Measurements from ENCODE around the gene ATP6V0B. TPM values are rescaled to one million over a fixed set of nuclear protein-coding genes. Genes with fewer than 3 reads are reported as not detected.

ATP6V0B gene
- total and polyA plus RNA-seq, 2 of the 4 experiments (the other 2 are of a cell fraction) = 72.1 to 169 TPM

GRCh38 chr1:44002606-44003157 lies 27.9 kb downstream of the ATP6V0B start:
- ChIA-PET POLR2A (ENCODE audit: unreplicated experiment) (no interaction called here), CTCF (no interaction called here)
- Histone ChIP-seq H2AK9ac (replicated peaks; ENCODE audit: low read depth, low read length, poor library complexity) (peak overlapping the region; percentile 57), H3K14ac (replicated peaks; ENCODE audit: low read depth, low read length) (no peak overlapping the region), H3K36me3 (ENCODE audit: control insufficient read depth, insufficient read depth, low read length) (peaks cover 22% of the 10 kb centered on the region; the same call in 1 of the 2 replicates), H2AFZ (replicated peaks; ENCODE audit: low read length, poor library complexity) (no peak overlapping the region), H3K27ac (ENCODE audit: insufficient read depth, low read length) (no peak overlapping the region), H4K8ac (ENCODE audit: low read depth in 2 of 2, low read length in 2 of 2) (no peak overlapping the region), H3K27me3 (ENCODE audit: control insufficient read depth, insufficient read depth, low read length) (no peaks in the 10 kb centered on the region), H3K9ac (ENCODE audit: low read depth, low read length) (no peak overlapping the region), H4K5ac (ENCODE audit: low read depth, low read length) (no peak overlapping the region), H2BK20ac (ENCODE audit: low read depth, low read length) (no peak overlapping the region), H2BK120ac (ENCODE audit: low read depth, low read length) (no peak overlapping the region), H3K9me3 (ENCODE audit: control insufficient read depth, insufficient read depth, low read length) (no peaks in the 10 kb centered on the region), H2AK5ac (ENCODE audit: low read depth, low read length) (no peak overlapping the region), H2BK5ac (ENCODE audit: low read depth, low read length, poor library complexity, severe bottlenecking) (no peak overlapping the region), H3K4me2 (ENCODE audit: low read depth, low read length) (no peak overlapping the region), H3K4ac (ENCODE audit: low read depth, low read length) (no peak overlapping the region), H4K20me1 (ENCODE audit: insufficient read depth, low read length) (no peaks in the 10 kb centered on the region), H3K4me3 (ENCODE audit: insufficient read depth, low read depth, low read length) (no peak overlapping the region), H3K18ac (ENCODE audit: low read depth, low read length) (no peak overlapping the region), H3K23ac (ENCODE audit: low read depth, low read length) (no peak overlapping the region), H2BK15ac (ENCODE audit: low read depth, low read length) (no peak overlapping the region), H3K79me1 (ENCODE audit: low read depth in 1 of 2, low read length in 2 of 2) (no peaks in the 10 kb centered on the region), H3K56ac (ENCODE audit: extremely low read depth, insufficient read depth, low read length) (no peak overlapping the region), H3K4me1 (ENCODE audit: control insufficient read depth, insufficient read depth, low read length) (no peaks in the 10 kb centered on the region; the same call in 1 of the 2 replicates), H3K9me1 (ENCODE audit: insufficient read depth, low read length) (no peaks in the 10 kb centered on the region), H4K91ac (ENCODE audit: insufficient read depth, low read depth, low read length) (no peak overlapping the region)
- DNase-seq (no peak), ATAC-seq (ENCODE audit: low read depth) (no peak)
- no TSS peak for BruUV-seq (replicated peaks)
- in situ Hi-C loops (cut with MboI; ENCODE audit: low sequenced_read_pairs) = no loop called here
- dilution Hi-C loops (cut with HindIII; ENCODE audit: low sequenced_read_pairs, unreplicated experiment) = no loop called here
- WGBS, 2 experiments (ENCODE audit: extremely low coverage in 2 of 2, insufficient read length in 1 of 2) = 90% methylated on average over 2 of the region's 14 CpGs; no CpG with 5 or more reads in 1 of the 2 experiments
- intact Hi-C loops (cut with micrococcal nuclease) = loop anchor here (10.0 kb wide), 1 partner anchor 312 kb away; no protein-coding TSS in a partner anchor
- TF ChIP-seq ELK1 (IDR thresholded peaks at IDR 0.05; ENCODE audit: borderline replicate concordance, low read depth, low read length) (no peak), MXI1 (IDR thresholded peaks at IDR 0.05; ENCODE audit: borderline replicate concordance, low read depth, low read length) (no peak), USF2 (IDR thresholded peaks at IDR 0.05; ENCODE audit: low read depth, low read length) (no peak), BHLHE40 (IDR thresholded peaks at IDR 0.05; ENCODE audit: low read depth, low read length) (no peak), MAZ (IDR thresholded peaks at IDR 0.05; ENCODE audit: borderline replicate concordance, low read depth, low read length) (no peak), RCOR1 (IDR thresholded peaks at IDR 0.05; ENCODE audit: insufficient replicate concordance, low read length) (no peak), POLR2A (IDR thresholded peaks at IDR 0.05; ENCODE audit: low read depth, low read length) (no peak), FOS (IDR thresholded peaks at IDR 0.05; ENCODE audit: low read depth, low read length) (no peak), RFX5 (IDR thresholded peaks at IDR 0.05; ENCODE audit: low read depth, low read length) (no peak), NFE2L2 (IDR thresholded peaks at IDR 0.05; ENCODE audit: low read depth, low read length) (no peak), CHD1 (IDR thresholded peaks at IDR 0.05; ENCODE audit: low read depth, low read length) (no peak), SMC3 (IDR thresholded peaks at IDR 0.05; ENCODE audit: low read depth, low read length) (no peak), MAFK (IDR thresholded peaks at IDR 0.05; ENCODE audit: low read depth, low read length) (no peak), CEBPB (IDR thresholded peaks at IDR 0.05; ENCODE audit: low read depth, low read length) (no peak), RAD21 (IDR thresholded peaks at IDR 0.05; ENCODE audit: low read length) (no peak)
- TF ChIP-seq, protein P1, sequence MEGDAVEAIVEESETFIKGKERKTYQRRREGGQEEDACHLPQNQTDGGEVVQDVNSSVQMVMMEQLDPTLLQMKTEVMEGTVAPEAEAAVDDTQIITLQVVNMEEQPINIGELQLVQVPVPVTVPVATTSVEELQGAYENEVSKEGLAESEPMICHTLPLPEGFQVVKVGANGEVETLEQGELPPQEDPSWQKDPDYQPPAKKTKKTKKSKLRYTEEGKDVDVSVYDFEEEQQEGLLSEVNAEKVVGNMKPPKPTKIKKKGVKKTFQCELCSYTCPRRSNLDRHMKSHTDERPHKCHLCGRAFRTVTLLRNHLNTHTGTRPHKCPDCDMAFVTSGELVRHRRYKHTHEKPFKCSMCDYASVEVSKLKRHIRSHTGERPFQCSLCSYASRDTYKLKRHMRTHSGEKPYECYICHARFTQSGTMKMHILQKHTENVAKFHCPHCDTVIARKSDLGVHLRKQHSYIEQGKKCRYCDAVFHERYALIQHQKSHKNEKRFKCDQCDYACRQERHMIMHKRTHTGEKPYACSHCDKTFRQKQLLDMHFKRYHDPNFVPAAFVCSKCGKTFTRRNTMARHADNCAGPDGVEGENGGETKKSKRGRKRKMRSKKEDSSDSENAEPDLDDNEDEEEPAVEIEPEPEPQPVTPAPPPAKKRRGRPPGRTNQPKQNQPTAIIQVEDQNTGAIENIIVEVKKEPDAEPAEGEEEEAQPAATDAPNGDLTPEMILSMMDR (conservative IDR thresholded peaks at IDR 0.05; ENCODE audit: low read depth, low read length) = no peak

Measured in IMR-90 (cell line).